ENCODE results near the gene EXT2.

GRCh38 chr11:44219830-44220796, 124.6 kb downstream of the EXT2 start:
- TF ChIP-seq POLR2AphosphoS5 (IDR thresholded peaks at IDR 0.05; ENCODE audit: low read depth, low read length) (no peak), ZBTB33 (IDR thresholded peaks at IDR 0.05; ENCODE audit: extremely low read depth, insufficient replicate concordance, low read length) (no peak), RAD21 (IDR thresholded peaks at IDR 0.05; ENCODE audit: low read depth) (no peak), POLR2A (IDR thresholded peaks at IDR 0.05; ENCODE audit: borderline replicate concordance, extremely low read depth, insufficient read depth, insufficient read length) (no peak), CTCF (IDR thresholded peaks at IDR 0.05 in 2 of 3, conservative IDR thresholded peaks at IDR 0.05 in 1 of 3; ENCODE audit: borderline replicate concordance in 1 of 3, insufficient read depth in 1 of 3, low read depth in 2 of 3, low read length in 2 of 3) (no peak), TCF7L2 (IDR thresholded peaks at IDR 0.05; ENCODE audit: borderline replicate concordance, extremely low read depth, insufficient read depth, insufficient read length) (no peak), ZFX (IDR thresholded peaks at IDR 0.05) (no peak), CEBPB (IDR thresholded peaks at IDR 0.05; ENCODE audit: low read depth) (no peak), YY1 (IDR thresholded peaks at IDR 0.05; ENCODE audit: extremely low read depth, insufficient replicate concordance, low read depth, low read length) (no peak), EZH2 (IDR thresholded peaks at IDR 0.05) (no peak), MAX (IDR thresholded peaks at IDR 0.05) (no peak), REST (IDR thresholded peaks at IDR 0.05; ENCODE audit: low read depth) (no peak)
